GM21825 (cell line): Measurements from ENCODE around the gene THSD7B.

ENCODE experiments used
- ATAC-seq: cut with Tn5 transposase; IDR thresholded peaks from one replicate; pipeline ENCODE4 v1.9.1; 2021; ENCODE audit warnings: mild to moderate bottlenecking, moderate library complexity; ENCODE audit not compliant: unreplicated experiment

Gene THSD7B

GRCh38 chr2:137185378-137186078 lies 420.2 kb downstream of the THSD7B start:
- no peak for ATAC-seq

GRCh38 chr2:137187216-137187615 lies 421.9 kb downstream of the THSD7B start:
- no peak for ATAC-seq

GRCh38 chr2:137190411-137191195 lies 425.3 kb downstream of the THSD7B start:
- no peak for ATAC-seq

GRCh38 chr2:137192366-137193310 lies 427.3 kb downstream of the THSD7B start:
- no peak for ATAC-seq

- no peak for ATAC-seq
Measured at GRCh38 chr2:137193401-137193800, 428.1 kb downstream of the THSD7B start.

GRCh38 chr2:137194111-137194510 lies 428.8 kb downstream of the THSD7B start:
- no peak for ATAC-seq

GRCh38 chr2:137199751-137200150 lies 434.4 kb downstream of the THSD7B start:
- ATAC-seq = no peak

- no peak for ATAC-seq
Measured at GRCh38 chr2:137202318-137202717, 437.0 kb downstream of the THSD7B start.

- no peak for ATAC-seq
Measured at GRCh38 chr2:137205324-137205723, 440.0 kb downstream of the THSD7B start.

- ATAC-seq = no peak
Measured at GRCh38 chr2:137206069-137206468, 440.7 kb downstream of the THSD7B start.

GRCh38 chr2:137207030-137207429 lies 441.7 kb downstream of the THSD7B start:
- no peak for ATAC-seq

GRCh38 chr2:137208431-137208891 lies 443.1 kb downstream of the THSD7B start:
- ATAC-seq = no peak

GRCh38 chr2:137210039-137210438 lies 444.7 kb downstream of the THSD7B start:
- ATAC-seq = no peak

GRCh38 chr2:137211761-137212160 lies 446.4 kb downstream of the THSD7B start:
- no peak for ATAC-seq

GRCh38 chr2:137220438-137220993 lies 455.2 kb downstream of the THSD7B start:
- ATAC-seq = no peak

GRCh38 chr2:137221797-137222492 lies 456.6 kb downstream of the THSD7B start:
- ATAC-seq = no peak

GRCh38 chr2:137223722-137224121 lies 458.4 kb downstream of the THSD7B start:
- ATAC-seq = no peak

- no peak for ATAC-seq
Measured at GRCh38 chr2:137228566-137228965, 463.2 kb downstream of the THSD7B start.

- ATAC-seq = no peak
Measured at GRCh38 chr2:137229834-137230233, 464.5 kb downstream of the THSD7B start.

GRCh38 chr2:137231628-137232027 lies 466.3 kb downstream of the THSD7B start:
- no peak for ATAC-seq
